Inflammatory macrophage (primary cell): ENCODE data around the gene MARCKSL1.
"Not testable (repeated sequence)": the region's sequence is repeated elsewhere in the genome, so short reads cannot be mapped to it uniquely, and the experiment has no call there.

Source experiments
- DNase-seq, 2 donors: peaks; one replicate each; pipeline ENCODE4 v3.0.0-alpha.2; 2020 to 2022

The MARCKSL1 gene

DNA sequence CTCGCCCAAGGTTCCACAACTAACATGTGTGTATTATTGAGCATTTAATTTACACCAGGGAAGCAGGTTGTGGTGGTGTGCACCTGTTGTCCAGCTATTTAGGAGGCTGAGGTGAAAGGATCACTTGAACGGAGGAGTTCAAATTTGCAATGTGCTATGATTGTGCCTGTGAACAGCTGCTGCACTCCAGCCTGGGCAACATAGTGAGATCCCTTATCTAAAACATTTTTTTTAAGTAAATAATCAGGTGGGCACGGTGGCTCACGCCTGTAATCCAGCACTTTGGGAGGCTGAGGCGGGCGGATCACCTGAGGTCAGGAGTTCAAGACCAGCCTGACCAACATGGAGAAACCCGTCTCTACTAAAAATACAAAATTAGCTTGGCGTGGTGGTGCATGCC lies 51.3 kb downstream of the MARCKSL1 start:
- not testable (repeated sequence) for DNase-seq
